ENCODE measurements around the gene PRSS8.

Gene PRSS8

DNA sequence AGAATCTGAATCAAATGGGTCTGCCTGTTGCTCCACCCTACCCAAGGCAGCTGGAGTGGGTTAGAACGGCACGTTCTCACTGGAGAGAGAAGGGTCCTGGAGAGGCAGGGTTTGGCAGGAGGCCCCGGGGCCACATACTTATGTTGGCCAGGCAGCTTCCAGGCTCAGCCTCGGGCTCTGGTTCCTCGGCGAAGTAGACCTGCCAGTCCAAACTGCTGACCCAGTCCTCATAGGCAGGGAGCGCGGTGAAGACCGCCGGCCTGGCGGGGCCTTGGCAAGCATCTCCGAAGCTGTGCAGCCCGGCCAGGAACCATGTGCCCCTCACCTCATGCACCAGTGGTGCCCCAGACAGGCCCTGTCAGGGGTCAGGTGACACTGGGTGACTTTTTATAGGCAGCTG, 51.5 kb downstream of the PRSS8 start:
- no peak overlapping the region for H3K4me3 ChIP-seq (ENCODE audit: control insufficient read depth in 1 of 7, extremely low read depth in 1 of 7, insufficient read depth in 4 of 7, low read depth in 2 of 7, low read length in 6 of 7)
- POLR2A ChIA-PET = interaction anchor here (1.2 kb wide), 1 partner anchor 68 kb away, joined by 4 read pairs; no protein-coding TSS in a partner anchor
- CTCF ChIA-PET = interaction anchor here (0.9 kb wide), 1 partner anchor 9 kb away, joined by 3 read pairs; no protein-coding TSS in a partner anchor
- peaks cover 8 to 83% (median 61%) of the 10 kb centered on the region in 4 experiments for H3K36me3 ChIP-seq (ENCODE audit: control insufficient read depth in 4 of 4, insufficient read depth in 4 of 4, low read length in 3 of 4)
- H3K27ac ChIP-seq (ENCODE audit: insufficient read depth in 1 of 2, low read depth in 1 of 2, low read length in 2 of 2, poor library complexity in 1 of 2, severe bottlenecking in 2 of 2) = no peak overlapping the region
- 96% methylated on average over 13 of the region's 13 CpGs for WGBS (ENCODE audit: insufficient coverage)
- no peaks in the 10 kb centered on the region for H3K9me3 ChIP-seq (ENCODE audit: control extremely low read depth in 1 of 5, control insufficient read depth in 4 of 5, insufficient read depth in 2 of 5, low read depth in 1 of 5, low read length in 4 of 5)
- no peaks in the 10 kb centered on the region for H3K27me3 ChIP-seq (replicated peaks in 2 of 5; ENCODE audit: control insufficient read depth in 4 of 5, insufficient read depth in 5 of 5, low read length in 4 of 5)
- peaks cover 0 to 9% (median 3%) of the 10 kb centered on the region in 4 experiments for H3K4me1 ChIP-seq (ENCODE audit: control extremely low read depth in 1 of 4, control insufficient read depth in 4 of 4, insufficient read depth in 4 of 4, low read length in 3 of 4)
- no peak for DNase-seq

DNA sequence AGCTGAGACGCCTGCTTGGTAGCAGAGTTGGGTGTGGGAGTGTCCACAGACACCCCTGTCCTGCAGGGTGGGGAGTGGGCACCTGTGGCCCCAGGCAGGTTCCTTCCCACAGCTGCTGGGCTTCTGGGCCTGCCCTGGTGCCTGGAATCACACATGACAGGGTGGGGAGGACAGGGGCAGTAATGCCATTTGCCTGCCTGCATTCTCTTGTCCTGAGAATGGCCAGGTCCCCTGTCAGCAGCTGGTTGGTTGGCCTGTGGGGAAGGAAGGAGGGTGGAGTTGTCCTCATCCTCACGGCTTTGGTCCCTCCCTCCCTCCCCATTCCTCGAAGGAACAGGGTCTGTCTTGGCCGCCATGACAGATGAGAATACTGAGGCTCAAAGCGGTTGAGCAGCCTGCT, 52.0 kb downstream of the PRSS8 start:
- Histone ChIP-seq H3K27ac (ENCODE audit: insufficient read depth in 1 of 2, low read depth in 1 of 2, low read length in 2 of 2, poor library complexity in 1 of 2, severe bottlenecking in 2 of 2) (peak overlapping the region in 1 of 2 experiments; percentile 25), H3K27me3 (replicated peaks in 2 of 5; ENCODE audit: control insufficient read depth in 4 of 5, insufficient read depth in 5 of 5, low read length in 4 of 5) (no peaks in the 10 kb centered on the region), H3K4me1 (ENCODE audit: control extremely low read depth in 1 of 4, control insufficient read depth in 4 of 4, insufficient read depth in 4 of 4, low read length in 3 of 4) (peaks cover 0 to 13% (median 3%) of the 10 kb centered on the region in 4 experiments), H3K4me3 (ENCODE audit: control insufficient read depth in 1 of 7, extremely low read depth in 1 of 7, insufficient read depth in 4 of 7, low read depth in 2 of 7, low read length in 6 of 7) (no peak overlapping the region), H3K36me3 (ENCODE audit: control insufficient read depth in 4 of 4, insufficient read depth in 4 of 4, low read length in 3 of 4) (peaks cover 6 to 83% (median 60%) of the 10 kb centered on the region in 4 experiments), H3K9me3 (ENCODE audit: control extremely low read depth in 1 of 5, control insufficient read depth in 4 of 5, insufficient read depth in 2 of 5, low read depth in 1 of 5, low read length in 4 of 5) (no peaks in the 10 kb centered on the region)
- ChIA-PET POLR2A (interaction anchor here (1.2 kb wide), 1 partner anchor 67 kb away, joined by 4 read pairs; no protein-coding TSS in a partner anchor), CTCF (interaction anchor here (0.9 kb wide), 1 partner anchor 10 kb away, joined by 3 read pairs; no protein-coding TSS in a partner anchor)
- 96% methylated on average over 4 of the region's 5 CpGs for WGBS (ENCODE audit: insufficient coverage)
- DNase-seq = no peak

DNA sequence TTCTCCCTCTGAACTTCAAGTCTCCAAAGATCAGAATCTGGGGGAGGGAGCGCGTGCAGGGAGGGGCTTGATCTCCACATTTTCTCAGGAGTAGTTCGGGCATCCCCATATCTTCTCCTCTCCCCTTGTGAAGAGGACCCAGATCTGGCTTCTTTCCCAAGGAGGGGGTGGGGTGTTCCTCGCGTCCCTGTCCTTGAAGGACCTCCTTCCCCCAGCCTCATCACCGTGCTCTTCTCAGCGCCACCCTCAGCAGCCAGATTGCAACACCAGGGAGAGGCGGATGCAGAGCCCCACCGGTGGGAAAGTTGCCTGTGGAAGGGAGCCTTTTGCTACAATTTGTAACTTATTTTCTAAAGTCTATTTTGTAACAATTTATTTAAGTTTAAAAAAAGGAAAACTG, 52.4 kb downstream of the PRSS8 start:
- peaks cover 6 to 85% (median 59%) of the 10 kb centered on the region in 4 experiments for H3K36me3 ChIP-seq (ENCODE audit: control insufficient read depth in 4 of 4, insufficient read depth in 4 of 4, low read length in 3 of 4)
- H3K4me3 ChIP-seq (ENCODE audit: control insufficient read depth in 1 of 7, extremely low read depth in 1 of 7, insufficient read depth in 4 of 7, low read depth in 2 of 7, low read length in 6 of 7) = no peak overlapping the region
- H3K27ac ChIP-seq (ENCODE audit: insufficient read depth in 1 of 2, low read depth in 1 of 2, low read length in 2 of 2, poor library complexity in 1 of 2, severe bottlenecking in 2 of 2) = no peak overlapping the region
- no peaks in the 10 kb centered on the region for H3K27me3 ChIP-seq (replicated peaks in 2 of 5; ENCODE audit: control insufficient read depth in 4 of 5, insufficient read depth in 5 of 5, low read length in 4 of 5)
- WGBS (ENCODE audit: insufficient coverage) = no CpG with 5 or more reads among the region's 9 CpGs
- ChIA-PET CTCF (no interaction called here), POLR2A (no interaction called here)
- no peak for DNase-seq
- H3K4me1 ChIP-seq (ENCODE audit: control extremely low read depth in 1 of 4, control insufficient read depth in 4 of 4, insufficient read depth in 4 of 4, low read length in 3 of 4) = peaks cover 0 to 15% (median 3%) of the 10 kb centered on the region in 4 experiments
- H3K9me3 ChIP-seq (ENCODE audit: control extremely low read depth in 1 of 5, control insufficient read depth in 4 of 5, insufficient read depth in 2 of 5, low read depth in 1 of 5, low read length in 4 of 5) = no peaks in the 10 kb centered on the region

DNA sequence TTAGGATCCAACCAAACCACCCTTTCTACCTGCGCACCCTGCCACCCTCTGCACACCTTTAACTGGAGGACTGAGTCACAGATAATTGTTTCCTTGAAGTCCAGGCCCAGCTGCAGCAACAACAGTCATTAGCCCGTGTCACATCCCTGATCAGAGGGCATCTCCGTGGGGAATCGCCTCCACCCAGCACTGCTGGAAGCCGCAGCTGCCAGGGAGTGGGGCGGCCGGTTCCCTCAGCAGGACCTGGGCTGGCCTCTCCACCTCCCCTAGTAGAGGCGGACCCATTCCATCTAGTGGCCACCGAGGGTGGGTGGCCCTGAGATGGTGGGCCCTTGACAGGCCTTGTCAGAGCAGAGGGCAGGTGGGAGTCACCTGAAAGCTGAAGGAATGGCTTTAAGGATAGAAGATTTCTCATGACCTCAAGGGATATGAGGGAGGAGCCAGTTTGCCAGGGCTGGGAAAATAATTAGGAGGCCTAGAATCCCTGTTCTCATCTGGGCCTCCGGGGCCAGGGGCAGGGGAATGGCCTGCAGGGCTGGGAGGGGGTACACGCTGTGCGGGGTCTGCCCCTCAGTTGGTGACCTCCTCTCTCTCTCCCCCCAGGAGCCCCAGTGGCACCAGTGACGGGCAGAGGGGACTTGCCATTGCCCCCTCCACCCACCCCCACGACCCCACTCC, 53.0 kb downstream of the PRSS8 start:
- no peak overlapping the region for H3K27ac ChIP-seq (ENCODE audit: insufficient read depth in 1 of 2, low read depth in 1 of 2, low read length in 2 of 2, poor library complexity in 1 of 2, severe bottlenecking in 2 of 2)
- WGBS (ENCODE audit: insufficient coverage) = 95% methylated on average over 11 of the region's 14 CpGs
- H3K4me3 ChIP-seq (ENCODE audit: control insufficient read depth in 1 of 7, extremely low read depth in 1 of 7, insufficient read depth in 4 of 7, low read depth in 2 of 7, low read length in 6 of 7) = no peak overlapping the region
- CTCF ChIA-PET = no interaction called here
- POLR2A ChIA-PET = no interaction called here
- DNase-seq = no peak
- H3K9me3 ChIP-seq (ENCODE audit: control extremely low read depth in 1 of 5, control insufficient read depth in 4 of 5, insufficient read depth in 2 of 5, low read depth in 1 of 5, low read length in 4 of 5) = no peaks in the 10 kb centered on the region
- H3K27me3 ChIP-seq (replicated peaks in 2 of 5; ENCODE audit: control insufficient read depth in 4 of 5, insufficient read depth in 5 of 5, low read length in 4 of 5) = no peaks in the 10 kb centered on the region
- peaks cover 6 to 90% (median 63%) of the 10 kb centered on the region in 4 experiments for H3K36me3 ChIP-seq (ENCODE audit: control insufficient read depth in 4 of 4, insufficient read depth in 4 of 4, low read length in 3 of 4)
- H3K4me1 ChIP-seq (ENCODE audit: control extremely low read depth in 1 of 4, control insufficient read depth in 4 of 4, insufficient read depth in 4 of 4, low read length in 3 of 4) = peaks cover 0 to 15% (median 3%) of the 10 kb centered on the region in 4 experiments

All from common myeloid progenitor, CD34-positive (primary cell).